Uterus (tissue), 4 donors: ENCODE measurements around the gene LYRM4. TPM values are rescaled to one million over a fixed set of nuclear protein-coding genes. Genes with fewer than 3 reads are reported as not detected.

Experiments
- DNase-seq, 2 donors: peaks; one replicate each; pipeline ENCODE4 v3.0.0-alpha.2; 2019 to 2020
- H3K27ac ChIP-seq, 2 donors: fragments of 200-600 bp; sonication (generic); 1 replicate in 1 of 2; 2 replicates in 1 of 2; pipeline ENCODE4 v1.5.1; 2016 to 2018
- H3K27me3 ChIP-seq, 2 donors: fragments of 200-600 bp; sonication (generic); one replicate each; pipeline ENCODE4 v1.5.1; 2018 to 2019; ENCODE audit warnings: control low read depth in 1 of 2
- H3K36me3 ChIP-seq, 2 donors: fragments of 200-600 bp; sonication (generic); one replicate each; pipeline ENCODE4 v1.5.1; 2019; ENCODE audit warnings: control low read depth in 1 of 2
- H3K4me1 ChIP-seq, 2 donors: fragments of 200-600 bp; sonication (generic); one replicate each; pipeline ENCODE4 v1.5.1; 2018 to 2019; ENCODE audit warnings: control low read depth in 1 of 2
- H3K4me3 ChIP-seq, 2 donors: fragments of 200-600 bp; sonication (generic); 1 replicate in 1 of 2; 2 replicates in 1 of 2; pipeline ENCODE4 v1.5.1; 2018 to 2019; ENCODE audit warnings: mild to moderate bottlenecking in 1 of 2
- H3K9me3 ChIP-seq, 2 donors: fragments of 200-600 bp; sonication (generic); one replicate each; pipeline ENCODE4 v1.5.1; 2019; ENCODE audit warnings: control low read depth in 1 of 2
- CTCF ChIP-seq, 4 experiments: fragments of 200-600 bp in 2 of 4; fragments of 450-650 bp in 2 of 4; sonication (generic) in 2 of 4; IDR thresholded peaks; one replicate each; pipeline ENCODE4 v1.5.1; 2016 to 2019; ENCODE audit warnings: antibody characterized with exemption in 4 of 4, mild to moderate bottlenecking in 2 of 4, moderate library complexity in 1 of 4
- POLR2A ChIP-seq, 2 donors: fragments of 450-650 bp; IDR thresholded peaks; one replicate each; pipeline ENCODE4 v1.6.1; 2016; ENCODE audit warnings: antibody characterized with exemption in 2 of 2, mild to moderate bottlenecking in 1 of 2, moderate library complexity in 1 of 2
- intact Hi-C: fragments of 100-400 bp; cut with DNase I; formaldehyde crosslinking; loops from one replicate; pipeline ENCODE4 v1.15.1; 2023; ENCODE audit warnings: low total_unique reads
- total RNA-seq, 4 donors: library from RNA; depleted of rRNA in 3 of 4; stranded (reverse); fragments of >200 nt in 3 of 4; gene quantifications; one replicate each; pipeline versions ENCODE4 v1.1.0 to v1.2.4, GENCODE V29; 2014 to 2023
- donor health status: DM: yes; HTN: yes; CAD: no.

The LYRM4 gene
- total RNA-seq, 4 donors from 2014 or later = 3.1 to 33.0 (median 15.7) TPM

DNA sequence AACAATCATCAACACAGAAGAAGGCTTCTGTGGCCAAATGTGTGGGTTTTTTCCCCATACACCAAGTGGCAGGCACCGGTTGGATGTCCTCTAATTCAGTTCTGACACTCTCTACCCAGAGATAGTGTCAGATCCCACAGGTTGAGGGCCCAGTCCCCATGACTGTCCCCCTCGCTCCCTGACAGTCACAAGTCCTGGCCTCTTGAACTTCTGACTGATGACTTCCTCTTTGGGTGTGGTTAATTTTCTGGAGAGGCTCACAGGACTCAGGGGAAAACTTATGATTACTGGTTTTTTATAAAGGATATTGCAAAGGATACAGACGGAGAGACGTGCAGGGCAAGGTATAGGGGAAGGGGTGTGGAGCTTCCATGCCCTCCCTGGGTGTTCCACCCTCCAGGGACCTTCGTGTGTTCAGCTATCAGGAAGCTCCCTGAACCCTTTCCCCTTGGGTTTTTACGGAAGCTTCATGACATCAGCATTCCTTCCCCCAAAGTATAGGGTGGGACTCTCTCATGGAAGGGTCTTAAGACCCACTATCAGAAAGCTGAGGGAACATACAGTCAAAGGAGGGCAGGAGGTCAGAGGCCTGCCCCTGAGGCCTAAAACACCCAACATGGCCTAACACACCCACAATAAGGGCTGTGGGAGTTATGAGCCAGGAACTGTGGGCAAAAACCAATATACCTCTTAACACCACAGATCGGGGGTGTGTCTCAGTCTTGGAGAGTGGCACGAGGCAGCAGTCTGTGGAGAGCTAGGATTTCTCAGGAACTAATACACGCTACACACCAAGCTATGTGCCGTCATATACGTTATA, 33.9 kb upstream of the LYRM4 start:
- intact Hi-C loops = no loop called here
- Histone ChIP-seq H3K27me3 (no peaks in the 10 kb centered on the region), H3K27ac (no peak overlapping the region), H3K4me3 (no peak overlapping the region), H3K9me3 (no peaks in the 10 kb centered on the region), H3K4me1 (no peaks in the 10 kb centered on the region), H3K36me3 (no peaks in the 10 kb centered on the region)
- no peak for DNase-seq
- TF ChIP-seq POLR2A (IDR thresholded peaks at IDR 0.05) (no peak), CTCF (IDR thresholded peaks at IDR 0.05) (no peak)

GRCh38 chr6:5293692-5294091, 32.9 kb upstream of the LYRM4 start:
- Histone ChIP-seq H3K27me3 (no peaks in the 10 kb centered on the region), H3K27ac (no peak overlapping the region), H3K9me3 (no peaks in the 10 kb centered on the region), H3K4me1 (no peaks in the 10 kb centered on the region), H3K4me3 (no peak overlapping the region), H3K36me3 (no peaks in the 10 kb centered on the region)
- intact Hi-C loops = no loop called here
- TF ChIP-seq CTCF (IDR thresholded peaks at IDR 0.05) (no peak), POLR2A (IDR thresholded peaks at IDR 0.05) (no peak)
- no peak for DNase-seq

- intact Hi-C loops = no loop called here
- DNase-seq = no peak
Measured at GRCh38 chr6:5292154-5292553, 31.4 kb upstream of the LYRM4 start.

GRCh38 chr6:5290500-5290899, 29.8 kb upstream of the LYRM4 start:
- H3K4me1 ChIP-seq = no peaks in the 10 kb centered on the region
- intact Hi-C loops = no loop called here
- TF ChIP-seq POLR2A (IDR thresholded peaks at IDR 0.05) (no peak), CTCF (IDR thresholded peaks at IDR 0.05) (no peak)
- no peaks in the 10 kb centered on the region for H3K9me3 ChIP-seq
- H3K27ac ChIP-seq = no peak overlapping the region
- no peaks in the 10 kb centered on the region for H3K27me3 ChIP-seq
- H3K36me3 ChIP-seq = no peaks in the 10 kb centered on the region
- DNase-seq = no peak
- no peak overlapping the region for H3K4me3 ChIP-seq

More at GRCh38 chr6:5292154-5292553, 31.4 kb upstream of the LYRM4 start:
- no peak for TF ChIP-seq CTCF (IDR thresholded peaks at IDR 0.05)
- no peak for TF ChIP-seq POLR2A (IDR thresholded peaks at IDR 0.05)
- Histone ChIP-seq H3K27ac (no peak overlapping the region), H3K9me3 (no peaks in the 10 kb centered on the region), H3K27me3 (no peaks in the 10 kb centered on the region), H3K4me3 (no peak overlapping the region), H3K4me1 (no peaks in the 10 kb centered on the region), H3K36me3 (no peaks in the 10 kb centered on the region)

DNA sequence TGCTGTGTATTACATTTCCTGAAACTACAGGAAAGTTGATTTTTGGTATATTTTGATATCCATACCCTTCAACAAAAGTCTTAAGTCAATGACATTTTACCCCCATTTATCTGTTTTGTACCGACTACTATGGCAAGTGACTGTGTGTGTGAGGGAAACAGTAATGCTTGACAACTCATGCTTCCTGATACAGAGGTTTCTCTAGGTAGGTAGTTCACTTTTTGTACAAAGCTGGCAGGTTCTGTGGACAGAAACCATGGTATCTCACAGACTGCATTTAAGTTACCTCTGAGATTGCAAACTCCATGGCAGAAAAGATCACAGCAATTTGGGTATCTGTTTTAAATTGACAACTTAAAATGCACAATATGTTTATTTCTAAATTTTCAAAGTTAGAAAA, 29.3 kb upstream of the LYRM4 start:
- Histone ChIP-seq H3K27ac (no peak overlapping the region), H3K36me3 (no peaks in the 10 kb centered on the region), H3K9me3 (no peaks in the 10 kb centered on the region), H3K4me3 (no peak overlapping the region), H3K27me3 (no peaks in the 10 kb centered on the region), H3K4me1 (no peaks in the 10 kb centered on the region)
- intact Hi-C loops = no loop called here
- no peak for DNase-seq
- TF ChIP-seq CTCF (IDR thresholded peaks at IDR 0.05) (no peak), POLR2A (IDR thresholded peaks at IDR 0.05) (no peak)
